Esophagus muscularis mucosa (tissue), 4 donors: ENCODE results near the gene LRRC72. TPM values are rescaled to one million over a fixed set of nuclear protein-coding genes. Genes with fewer than 3 reads are reported as not detected.

ENCODE experiments used
- DNase-seq: peaks from one replicate; pipeline ENCODE4 v3.0.0-alpha.2; 2017; ENCODE audit errors: extremely low spot score
- H3K27ac ChIP-seq, 4 donors: fragments of 200-600 bp; sonication (generic); replicated peaks in 1 of 4; 1 replicate in 3 of 4; 2 replicates in 1 of 4; pipeline ENCODE4 v1.5.1; 2016 to 2019; ENCODE audit warnings: mild to moderate bottlenecking in 1 of 4
- H3K27me3 ChIP-seq, 4 donors: fragments of 200-600 bp; sonication (generic); one replicate each; pipeline versions ENCODE4 v1.5.1 to v1.6.0; 2016 to 2019
- H3K36me3 ChIP-seq, 4 donors: fragments of 200-600 bp; sonication (generic); one replicate each; pipeline ENCODE4 v1.5.1; 2016 to 2019
- H3K4me1 ChIP-seq, 4 donors: fragments of 200-600 bp; sonication (generic); one replicate each; pipeline ENCODE4 v1.5.1; 2016 to 2019
- H3K4me3 ChIP-seq, 4 donors: fragments of 200-600 bp; sonication (generic); 1 replicate in 2 of 4; 2 replicates in 2 of 4; pipeline ENCODE4 v1.5.1; 2016 to 2019; ENCODE audit warnings: mild to moderate bottlenecking in 4 of 4, moderate library complexity in 1 of 4
- H3K9me3 ChIP-seq, 4 donors: fragments of 200-600 bp; sonication (generic); 1 replicate in 3 of 4; 2 replicates in 1 of 4; pipeline ENCODE4 v1.5.1; 2016 to 2019
- CTCF ChIP-seq, 3 experiments: fragments of 200-600 bp in 2 of 3; fragments of 450-650 bp in 1 of 3; sonication (generic) in 2 of 3; IDR thresholded peaks; one replicate each; pipeline ENCODE4 v1.5.1; 2017 to 2019; ENCODE audit warnings: antibody characterized with exemption in 3 of 3, mild to moderate bottlenecking in 2 of 3, moderate library complexity in 1 of 3
- EP300 ChIP-seq: sonication (generic); formaldehyde crosslinking; IDR thresholded peaks from one replicate; pipeline ENCODE4 v1.6.1; 2017; ENCODE audit warnings: antibody characterized with exemption
- POLR2A ChIP-seq: fragments of 450-650 bp; IDR thresholded peaks from one replicate; pipeline ENCODE4 v1.6.1; 2017; ENCODE audit warnings: antibody characterized with exemption, moderate library complexity, mild to moderate bottlenecking, low read depth
- POLR2AphosphoS5 ChIP-seq, 2 donors: sonication (generic); formaldehyde crosslinking; IDR thresholded peaks; one replicate each; pipeline ENCODE4 v1.6.1; 2017; ENCODE audit warnings: antibody characterized with exemption in 2 of 2
- WGBS: methylation state at CpG from one replicate; pipeline ENCODE4 v1.1.5; 2018; 5-methylcytosine and 5-hydroxymethylcytosine counted together
- intact Hi-C: fragments of 100-400 bp; cut with DNase I; formaldehyde crosslinking; loops from one replicate; pipeline ENCODE4 v1.15.1; 2023
- total RNA-seq, 4 donors: library from RNA; depleted of rRNA; stranded (reverse); fragments of >200 nt; gene quantifications; one replicate each; pipeline versions ENCODE4 v1.1.0 to v1.2.1, GENCODE V29; 2016

LRRC72 gene
- total RNA-seq, 4 donors from 2014 or later = not detected

- no peak overlapping the region for H3K4me3 ChIP-seq
- H3K27me3 ChIP-seq = no peaks in the 10 kb centered on the region
- H3K36me3 ChIP-seq = no peaks in the 10 kb centered on the region
- no peaks in the 10 kb centered on the region for H3K9me3 ChIP-seq
- intact Hi-C loops = no loop called here
- no peak overlapping the region for H3K27ac ChIP-seq
- no peak for TF ChIP-seq EP300
- no peak for TF ChIP-seq POLR2A
- no peak for TF ChIP-seq CTCF (IDR thresholded peaks at IDR 0.05)
- TF ChIP-seq POLR2AphosphoS5 (IDR thresholded peaks at IDR 0.05) = no peak
- 62% methylated on average over 1 of the region's 1 CpG for WGBS
- H3K4me1 ChIP-seq = no peaks in the 10 kb centered on the region
- DNase-seq = no peak
Observed at GRCh38 chr7:16524332-16524731, 2.3 kb upstream of the LRRC72 start.

- intact Hi-C loops = no loop called here
- no peaks in the 10 kb centered on the region for H3K9me3 ChIP-seq
- TF ChIP-seq EP300 = no peak
- TF ChIP-seq POLR2AphosphoS5 (IDR thresholded peaks at IDR 0.05) = no peak
- no peak for TF ChIP-seq CTCF (IDR thresholded peaks at IDR 0.05)
- TF ChIP-seq POLR2A = no peak
- no peak for DNase-seq
- H3K27me3 ChIP-seq = no peaks in the 10 kb centered on the region
- H3K4me1 ChIP-seq = peaks cover 0 to 10% (median 3%) of the 10 kb centered on the region in 4 donors
- no peak overlapping the region for H3K27ac ChIP-seq
- H3K36me3 ChIP-seq = no peaks in the 10 kb centered on the region
- H3K4me3 ChIP-seq = no peak overlapping the region
Observed at GRCh38 chr7:16528520-16528919, 1.9 kb downstream of the LRRC72 start.

GRCh38 chr7:16529697-16530096, 3.1 kb downstream of the LRRC72 start:
- Histone ChIP-seq H3K27me3 (no peaks in the 10 kb centered on the region), H3K4me3 (no peak overlapping the region), H3K27ac (no peak overlapping the region), H3K4me1 (peaks cover 0 to 10% (median 3%) of the 10 kb centered on the region in 4 donors), H3K9me3 (no peaks in the 10 kb centered on the region), H3K36me3 (no peaks in the 10 kb centered on the region)
- 98% methylated on average over 1 of the region's 1 CpG for WGBS
- DNase-seq = no peak
- intact Hi-C loops = no loop called here
- TF ChIP-seq POLR2A (no peak), POLR2AphosphoS5 (IDR thresholded peaks at IDR 0.05) (no peak), EP300 (no peak), CTCF (IDR thresholded peaks at IDR 0.05) (no peak)

GRCh38 chr7:16531707-16532106, 5.1 kb downstream of the LRRC72 start:
- 24% methylated on average over 1 of the region's 1 CpG for whole genome bisulfite sequencing
- Histone ChIP-seq H3K27ac (no peak overlapping the region), H3K27me3 (no peaks in the 10 kb centered on the region), H3K4me1 (peaks cover 0 to 10% (median 3%) of the 10 kb centered on the region in 4 donors), H3K36me3 (no peaks in the 10 kb centered on the region), H3K4me3 (no peak overlapping the region), H3K9me3 (no peaks in the 10 kb centered on the region)
- intact Hi-C loops = no loop called here
- TF ChIP-seq POLR2A = no peak
- no peak for TF ChIP-seq EP300
- TF ChIP-seq CTCF (IDR thresholded peaks at IDR 0.05) = no peak
- no peak for TF ChIP-seq POLR2AphosphoS5 (IDR thresholded peaks at IDR 0.05)
- no peak for DNase-seq

- Histone ChIP-seq H3K9me3 (no peaks in the 10 kb centered on the region), H3K36me3 (no peaks in the 10 kb centered on the region), H3K27me3 (no peaks in the 10 kb centered on the region), H3K27ac (no peak overlapping the region), H3K4me3 (no peak overlapping the region), H3K4me1 (peaks cover 0 to 10% (median 3%) of the 10 kb centered on the region in 4 donors)
- no peak for TF ChIP-seq POLR2AphosphoS5 (IDR thresholded peaks at IDR 0.05)
- TF ChIP-seq POLR2A = no peak
- TF ChIP-seq CTCF (IDR thresholded peaks at IDR 0.05) = no peak
- no peak for TF ChIP-seq EP300
- intact Hi-C loops = no loop called here
- no peak for DNase-seq
- 75% methylated on average over 1 of the region's 1 CpG for WGBS
Observed at GRCh38 chr7:16532272-16532671, 5.6 kb downstream of the LRRC72 start.
